GM18951 (cell line): Measurements from ENCODE around the gene CCDC40.

ENCODE experiments used
- POLR2A ChIP-seq: IDR thresholded peaks from 4 replicates; pipeline ENCODE4 v1.6.1; 2011; ENCODE audit warnings: mild to moderate bottlenecking; ENCODE audit not compliant: insufficient read length, insufficient read depth; ENCODE audit errors: extremely low read depth
- in situ Hi-C: fragments of 300-500 bp; cut with MboI; formaldehyde crosslinking; loops from one replicate; pipeline ENCODE4 v1.12.0; 2022; ENCODE audit warnings: low sequenced_read_pairs, mixed read lengths, inconsistent platforms; ENCODE audit not compliant: unreplicated experiment

The CCDC40 gene

DNA sequence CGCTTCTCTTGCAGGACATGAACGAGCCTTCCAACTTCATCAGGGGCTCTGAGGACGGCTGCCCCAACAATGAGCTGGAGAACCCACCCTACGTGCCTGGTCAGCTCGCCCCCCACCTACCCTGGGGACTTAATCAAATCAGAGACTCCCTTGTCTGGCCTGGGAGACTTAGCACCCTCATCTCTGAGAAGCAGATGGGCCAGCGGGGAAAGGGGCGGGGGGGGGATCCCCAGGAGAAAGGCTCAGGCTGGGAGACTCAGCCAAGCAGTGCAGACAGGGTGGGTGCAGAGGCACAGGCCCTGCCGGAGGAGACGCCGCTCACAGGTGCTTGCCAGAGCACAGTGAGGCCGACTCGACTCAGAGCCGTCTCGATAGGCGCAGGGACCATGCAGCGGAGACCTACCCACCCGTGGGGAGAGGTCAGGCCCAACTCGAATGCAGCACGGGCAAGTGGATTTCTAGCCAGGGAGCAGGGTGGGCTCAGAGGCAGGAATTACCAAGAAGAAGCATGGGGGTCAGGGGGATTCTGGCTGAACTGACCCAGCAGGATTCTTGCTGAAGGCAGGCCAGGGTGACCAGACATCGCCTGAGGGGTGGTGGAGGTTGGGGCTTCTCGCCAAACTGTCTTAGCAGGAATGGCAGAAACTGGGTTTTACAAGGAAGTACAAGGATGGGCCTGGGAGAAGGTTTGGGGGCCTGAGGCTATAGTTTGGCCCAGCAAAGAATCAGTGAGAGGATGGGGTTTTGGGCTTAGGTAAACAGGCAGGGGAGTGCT, 74.7 kb downstream of the CCDC40 start:
- no peak for TF ChIP-seq POLR2A
- in situ Hi-C loops, result no loop called here

DNA sequence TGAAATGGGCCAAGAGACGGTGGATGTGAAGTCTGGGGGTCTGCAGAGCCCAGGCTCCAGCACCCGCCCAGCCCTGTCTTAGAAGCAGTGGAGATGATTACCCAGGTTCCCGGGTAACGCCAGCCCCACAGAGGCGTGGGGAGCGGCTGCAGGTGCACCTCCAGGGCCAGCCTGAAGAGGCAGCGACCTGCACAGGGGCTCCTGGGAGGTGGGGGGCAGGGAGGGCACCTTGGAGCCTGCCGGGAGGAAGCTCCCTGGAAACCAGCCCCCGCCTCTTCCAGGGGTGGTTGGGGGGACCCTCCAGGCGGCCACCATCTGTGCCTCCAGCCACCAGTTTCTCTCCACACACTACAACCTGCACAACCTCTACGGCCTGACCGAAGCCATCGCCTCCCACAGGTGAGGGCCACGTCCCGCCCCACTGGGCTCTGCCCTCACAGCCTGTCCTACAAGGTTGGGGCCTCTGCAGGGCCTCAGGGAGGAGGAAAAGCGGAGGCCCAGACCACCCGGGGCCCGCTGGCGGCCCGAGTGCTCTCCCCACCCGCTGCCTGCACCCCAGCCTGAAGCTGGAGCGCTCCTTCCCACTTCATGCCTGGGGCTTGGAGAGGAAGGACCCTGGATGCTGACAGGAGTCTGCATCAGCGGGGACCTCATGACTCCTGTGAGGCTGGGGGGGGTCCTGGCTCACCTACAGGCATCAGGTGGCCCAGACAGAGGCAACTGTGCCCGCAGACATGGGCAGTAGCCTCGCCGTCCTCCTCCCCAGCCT, 75.4 kb downstream of the CCDC40 start:
- TF ChIP-seq POLR2A, result no peak
- in situ Hi-C loops, result no loop called here

DNA sequence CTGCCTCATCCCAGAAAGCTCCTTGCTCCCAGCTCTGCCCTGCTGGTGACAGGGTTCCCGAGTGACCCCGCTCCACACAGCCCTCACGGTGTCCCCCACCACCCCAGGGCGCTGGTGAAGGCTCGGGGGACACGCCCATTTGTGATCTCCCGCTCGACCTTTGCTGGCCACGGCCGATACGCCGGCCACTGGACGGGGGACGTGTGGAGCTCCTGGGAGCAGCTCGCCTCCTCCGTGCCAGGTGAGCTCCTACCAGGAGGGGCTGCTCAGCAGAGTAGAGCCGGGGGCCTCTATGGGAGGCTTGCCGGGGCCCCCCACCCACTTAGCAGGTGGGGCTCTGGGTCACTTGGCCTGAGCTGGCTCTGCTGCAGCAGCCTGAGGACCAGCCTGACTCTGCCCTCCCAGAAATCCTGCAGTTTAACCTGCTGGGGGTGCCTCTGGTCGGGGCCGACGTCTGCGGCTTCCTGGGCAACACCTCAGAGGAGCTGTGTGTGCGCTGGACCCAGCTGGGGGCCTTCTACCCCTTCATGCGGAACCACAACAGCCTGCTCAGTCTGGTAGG, 76.1 kb downstream of the CCDC40 start:
- in situ Hi-C loops, result no loop called here
- no peak for TF ChIP-seq POLR2A

DNA sequence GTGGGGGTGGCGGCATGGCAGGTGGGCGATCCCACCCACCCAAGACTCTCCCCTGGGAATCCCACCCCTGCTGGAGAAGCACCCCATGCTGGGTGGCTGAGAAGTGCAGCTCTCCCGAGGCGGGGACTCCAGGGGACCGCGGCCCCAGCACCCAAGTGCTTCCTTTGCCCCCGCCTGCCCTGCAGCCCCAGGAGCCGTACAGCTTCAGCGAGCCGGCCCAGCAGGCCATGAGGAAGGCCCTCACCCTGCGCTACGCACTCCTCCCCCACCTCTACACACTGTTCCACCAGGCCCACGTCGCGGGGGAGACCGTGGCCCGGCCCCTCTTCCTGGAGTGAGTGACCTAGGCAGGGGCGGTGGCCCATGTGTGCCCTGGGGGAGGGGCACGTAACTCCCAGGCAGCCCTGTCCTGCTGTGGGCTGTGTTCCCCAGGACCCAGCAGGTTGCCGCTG, 76.6 kb downstream of the CCDC40 start:
- in situ Hi-C loops, result no loop called here
- no peak for TF ChIP-seq POLR2A

DNA sequence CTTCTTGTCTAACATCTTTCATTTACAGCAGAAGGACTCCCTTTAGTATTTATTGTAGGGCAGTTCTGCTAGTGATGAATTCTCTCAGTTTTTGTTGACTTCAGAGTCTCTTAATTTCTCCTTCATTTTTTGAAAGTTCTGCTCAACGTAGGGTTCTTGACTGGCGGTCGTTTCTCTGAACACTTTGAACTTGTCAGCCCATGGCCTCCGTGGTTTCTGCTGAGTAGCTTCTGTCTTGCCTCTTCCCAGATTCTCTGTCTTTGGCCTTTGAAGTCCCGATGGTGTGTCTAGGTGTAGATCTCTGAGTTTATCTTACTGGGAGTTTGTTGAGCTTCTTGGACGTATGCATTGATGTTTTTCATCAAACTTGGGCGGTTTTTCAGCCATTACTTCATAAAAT, 78.3 kb downstream of the CCDC40 start:
- TF ChIP-seq POLR2A, result no peak
- in situ Hi-C loops, result no loop called here

DNA sequence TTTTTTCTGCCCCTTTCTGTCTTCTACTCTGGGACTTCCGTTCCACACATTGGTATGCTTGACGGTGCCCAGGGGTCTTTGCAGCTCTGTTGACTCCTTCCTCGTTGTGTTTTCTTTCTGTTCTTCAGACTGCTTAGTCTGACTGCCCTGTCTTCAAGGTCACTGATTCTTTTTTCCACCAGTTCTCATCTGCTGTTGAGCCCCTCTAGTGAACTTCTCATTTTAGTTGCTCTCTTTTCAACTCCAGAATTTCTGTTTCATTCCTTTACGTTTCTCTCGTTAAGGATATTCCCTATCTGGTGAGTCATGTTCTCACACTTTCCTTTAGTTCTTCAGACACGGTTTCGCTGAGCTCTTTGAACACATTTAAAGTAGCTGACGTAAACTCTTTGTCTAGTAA, 78.7 kb downstream of the CCDC40 start:
- in situ Hi-C loops, result no loop called here
- TF ChIP-seq POLR2A, result no peak

DNA sequence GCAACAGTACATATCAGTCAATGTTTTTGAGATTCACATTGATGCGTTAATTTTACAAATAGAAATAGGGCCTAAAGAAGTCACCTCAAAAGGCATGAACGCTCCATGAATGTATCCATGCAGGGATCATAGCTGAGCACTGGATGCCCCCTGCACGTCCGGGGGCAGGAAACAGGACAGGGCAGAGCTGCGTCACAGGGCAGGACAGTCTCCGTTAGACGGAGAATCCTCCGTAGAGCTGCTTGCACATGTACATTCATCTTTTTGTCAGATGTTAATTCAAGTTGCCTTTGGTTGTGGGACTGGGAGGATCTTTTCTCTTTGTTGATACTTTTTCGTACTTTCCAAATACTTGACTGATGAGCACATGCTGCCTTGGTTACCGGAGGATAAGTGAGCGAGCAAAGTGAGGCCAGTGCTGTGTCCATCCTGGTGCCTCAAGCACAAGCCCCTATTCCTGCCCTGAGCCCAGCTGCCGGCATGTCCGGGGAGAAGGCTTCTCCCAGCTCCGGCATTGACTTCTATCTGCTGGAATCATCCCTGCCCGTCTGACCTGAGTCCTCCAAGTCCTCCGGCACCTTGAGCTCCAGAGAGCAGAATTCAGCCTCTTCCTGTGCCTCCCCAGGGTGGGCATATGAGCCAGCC, 80.0 kb downstream of the CCDC40 start:
- in situ Hi-C loops, result no loop called here
- TF ChIP-seq POLR2A, result no peak

DNA sequence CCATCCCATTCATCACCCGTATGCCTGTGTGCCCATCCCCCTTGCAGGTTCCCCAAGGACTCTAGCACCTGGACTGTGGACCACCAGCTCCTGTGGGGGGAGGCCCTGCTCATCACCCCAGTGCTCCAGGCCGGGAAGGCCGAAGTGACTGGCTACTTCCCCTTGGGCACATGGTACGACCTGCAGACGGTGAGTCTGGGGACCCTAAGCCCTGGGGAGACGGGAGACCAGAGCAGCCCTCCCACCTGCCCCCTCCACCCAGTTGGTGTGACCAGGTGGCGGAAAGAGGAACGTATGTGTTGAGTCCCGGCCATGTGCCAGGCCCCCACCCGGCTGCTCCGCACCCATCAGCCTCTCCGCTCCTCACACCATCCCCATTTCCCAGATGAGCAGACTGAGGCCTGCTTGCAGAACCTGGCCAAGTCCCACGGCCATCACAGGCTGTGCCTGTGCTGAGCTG, 80.5 kb downstream of the CCDC40 start:
- TF ChIP-seq POLR2A, result no peak
- in situ Hi-C loops, result no loop called here

DNA sequence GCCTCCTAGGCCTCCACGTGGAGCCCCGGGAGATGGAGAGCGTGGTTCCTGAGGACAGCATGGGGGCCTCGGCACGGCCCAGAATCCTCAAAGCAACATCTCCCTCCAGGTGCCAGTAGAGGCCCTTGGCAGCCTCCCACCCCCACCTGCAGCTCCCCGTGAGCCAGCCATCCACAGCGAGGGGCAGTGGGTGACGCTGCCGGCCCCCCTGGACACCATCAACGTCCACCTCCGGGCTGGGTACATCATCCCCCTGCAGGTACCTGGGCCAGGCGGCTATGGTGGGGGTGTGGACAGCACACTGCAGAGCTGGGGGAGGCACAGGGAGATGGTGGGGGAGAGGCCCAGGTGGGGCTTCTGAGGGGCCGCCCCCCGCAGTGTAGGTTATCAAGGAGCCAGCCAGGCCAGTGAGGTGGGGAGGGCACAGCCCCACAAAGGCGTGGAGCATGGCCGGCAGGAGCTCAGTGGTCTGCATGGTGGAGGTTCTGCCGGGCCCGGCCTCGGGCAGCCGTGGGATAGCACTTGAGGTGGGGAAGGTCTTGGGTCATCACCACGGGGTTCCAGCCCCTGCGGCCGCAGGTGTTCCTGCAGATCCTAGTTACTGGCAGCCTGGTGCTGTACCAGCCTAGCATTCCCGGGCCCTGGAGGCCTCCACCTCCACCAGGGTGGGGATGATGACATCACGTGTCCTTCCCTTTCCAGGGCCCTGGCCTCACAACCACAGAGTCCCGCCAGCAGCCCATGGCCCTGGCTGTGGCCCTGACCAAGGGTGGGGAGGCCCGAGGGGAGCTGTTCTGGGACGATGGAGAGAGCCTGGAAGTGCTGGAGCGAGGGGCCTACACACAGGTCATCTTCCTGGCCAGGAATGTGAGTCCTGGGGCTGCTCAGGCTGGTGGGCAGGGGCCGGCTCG, 81.3 kb downstream of the CCDC40 start:
- in situ Hi-C loops, result no loop called here

DNA sequence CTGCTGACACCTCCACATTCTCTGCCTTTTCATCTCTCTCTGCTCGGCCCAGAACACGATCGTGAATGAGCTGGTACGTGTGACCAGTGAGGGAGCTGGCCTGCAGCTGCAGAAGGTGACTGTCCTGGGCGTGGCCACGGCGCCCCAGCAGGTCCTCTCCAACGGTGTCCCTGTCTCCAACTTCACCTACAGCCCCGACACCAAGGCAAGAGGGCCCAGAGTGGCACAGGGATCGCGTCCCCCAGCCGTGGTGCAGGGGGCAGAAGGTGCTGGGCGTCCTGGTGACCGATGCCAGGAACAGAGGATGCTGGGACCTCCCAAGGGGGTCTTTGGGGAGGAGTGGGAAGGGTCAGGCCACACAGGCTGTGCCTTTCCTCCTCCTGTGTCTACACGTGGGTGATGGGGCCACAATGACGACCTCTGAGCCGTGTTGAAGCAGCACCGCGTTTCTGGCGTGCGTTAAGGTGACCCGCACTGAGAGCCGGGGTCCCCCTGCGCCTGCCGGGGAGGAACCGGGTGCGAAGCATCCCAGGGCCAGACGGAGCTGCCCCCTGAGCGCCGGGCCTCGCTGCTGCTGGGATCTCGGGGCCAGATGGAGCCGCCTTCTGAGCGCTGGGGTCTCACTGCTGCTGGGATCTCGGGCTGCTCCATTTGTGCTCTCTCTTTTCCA, 82.3 kb downstream of the CCDC40 start:
- in situ Hi-C loops, result no loop called here
- no peak for TF ChIP-seq POLR2A

More for the DNA sequence above, 81.3 kb downstream of the CCDC40 start:
- TF ChIP-seq POLR2A, result no peak

DNA sequence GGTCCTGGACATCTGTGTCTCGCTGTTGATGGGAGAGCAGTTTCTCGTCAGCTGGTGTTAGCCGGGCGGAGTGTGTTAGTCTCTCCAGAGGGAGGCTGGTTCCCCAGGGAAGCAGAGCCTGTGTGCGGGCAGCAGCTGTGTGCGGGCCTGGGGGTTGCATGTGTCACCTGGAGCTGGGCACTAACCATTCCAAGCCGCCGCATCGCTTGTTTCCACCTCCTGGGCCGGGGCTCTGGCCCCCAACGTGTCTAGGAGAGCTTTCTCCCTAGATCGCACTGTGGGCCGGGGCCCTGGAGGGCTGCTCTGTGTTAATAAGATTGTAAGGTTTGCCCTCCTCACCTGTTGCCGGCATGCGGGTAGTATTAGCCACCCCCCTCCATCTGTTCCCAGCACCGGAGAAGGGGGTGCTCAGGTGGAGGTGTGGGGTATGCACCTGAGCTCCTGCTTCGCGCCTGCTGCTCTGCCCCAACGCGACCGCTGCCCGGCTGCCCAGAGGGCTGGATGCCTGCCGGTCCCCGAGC, 82.9 kb downstream of the CCDC40 start:
- no peak for TF ChIP-seq POLR2A
- in situ Hi-C loops, result no loop called here
